ENCODE measurements around the gene NPIPA1.
"Not testable (repeated sequence)": the region's sequence is repeated elsewhere in the genome, so short reads cannot be mapped to it uniquely, and the experiment has no call there.

Gene NPIPA1

DNA sequence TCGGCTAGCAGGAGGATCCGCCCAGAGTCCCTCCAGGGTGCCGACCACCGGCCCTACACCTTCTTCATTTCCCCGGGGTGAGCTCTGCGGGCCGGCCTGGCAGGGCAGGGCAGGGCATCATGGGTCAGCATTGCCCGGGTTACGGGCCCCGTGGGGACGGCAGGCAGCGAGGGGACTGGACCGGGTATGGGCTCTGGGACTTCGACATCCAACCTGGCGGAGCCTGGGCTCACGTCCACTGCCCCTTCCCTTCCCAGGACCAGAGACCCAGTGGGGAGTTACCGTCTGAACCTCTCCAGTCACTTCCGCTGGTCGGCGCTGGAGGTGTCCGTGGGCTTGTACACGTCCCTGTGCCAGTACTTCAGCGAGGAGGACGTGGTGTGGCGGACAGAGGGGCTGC, 7.0 kb upstream of the NPIPA1 start:
- not testable (repeated sequence) for H3K27me3 ChIP-seq (ENCODE audit: insufficient read depth, low read depth); H3K36me3 ChIP-seq (ENCODE audit: insufficient read depth); H3K9ac ChIP-seq; H2AFZ ChIP-seq (ENCODE audit: low read depth); H3K79me2 ChIP-seq (ENCODE audit: insufficient read depth, low read depth); H4K20me1 ChIP-seq (ENCODE audit: insufficient read depth); H3K4me3 ChIP-seq (IDR thresholded peaks at IDR 0.05; ENCODE audit: insufficient read depth, low read depth, low read length); H3K4me1 ChIP-seq (ENCODE audit: low read depth, poor library complexity, severe bottlenecking); H3K4me2 ChIP-seq; H3K27ac ChIP-seq

DNA sequence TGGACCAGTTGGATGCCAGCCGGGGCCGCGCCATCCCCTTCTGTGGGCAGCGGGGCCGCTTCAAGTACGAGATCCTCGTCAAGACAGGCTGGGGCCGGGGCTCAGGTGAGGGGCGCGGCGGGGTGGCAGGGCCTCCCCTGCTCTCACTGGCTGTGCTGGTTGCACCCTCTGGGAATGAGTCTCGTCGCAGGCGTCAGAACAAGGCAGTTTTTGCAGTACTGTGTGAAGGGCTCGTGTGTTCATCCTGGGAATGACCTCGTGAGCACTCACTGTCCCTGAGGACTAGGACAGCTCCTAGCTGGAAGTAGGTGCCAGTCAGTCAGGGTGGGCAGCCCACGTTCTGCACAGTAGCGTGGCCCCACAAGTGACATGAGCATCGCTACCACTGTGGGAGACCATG, 6.3 kb upstream of the NPIPA1 start:
- not testable (repeated sequence) for H3K27me3 ChIP-seq (ENCODE audit: insufficient read depth, low read depth)

GRCh38 chr16:14932581-14933375, 4.5 kb upstream of the NPIPA1 start:
- H2AFZ ChIP-seq (ENCODE audit: low read depth); H3K4me1 ChIP-seq (ENCODE audit: low read depth, poor library complexity, severe bottlenecking); H3K9ac ChIP-seq; H3K4me2 ChIP-seq; H3K4me3 ChIP-seq (IDR thresholded peaks at IDR 0.05; ENCODE audit: insufficient read depth, low read depth, low read length); H3K27me3 ChIP-seq (ENCODE audit: insufficient read depth, low read depth); H3K27ac ChIP-seq; H3K79me2 ChIP-seq (ENCODE audit: insufficient read depth, low read depth); H3K36me3 ChIP-seq (ENCODE audit: insufficient read depth); H4K20me1 ChIP-seq (ENCODE audit: insufficient read depth): not testable (repeated sequence)

More for the DNA sequence above, 6.3 kb upstream of the NPIPA1 start:
- not testable (repeated sequence) for H3K79me2 ChIP-seq (ENCODE audit: insufficient read depth, low read depth); H3K27ac ChIP-seq; H3K9ac ChIP-seq; H2AFZ ChIP-seq (ENCODE audit: low read depth); H3K4me3 ChIP-seq (IDR thresholded peaks at IDR 0.05; ENCODE audit: insufficient read depth, low read depth, low read length); H3K4me2 ChIP-seq; H4K20me1 ChIP-seq (ENCODE audit: insufficient read depth); H3K36me3 ChIP-seq (ENCODE audit: insufficient read depth); H3K4me1 ChIP-seq (ENCODE audit: low read depth, poor library complexity, severe bottlenecking)

DNA sequence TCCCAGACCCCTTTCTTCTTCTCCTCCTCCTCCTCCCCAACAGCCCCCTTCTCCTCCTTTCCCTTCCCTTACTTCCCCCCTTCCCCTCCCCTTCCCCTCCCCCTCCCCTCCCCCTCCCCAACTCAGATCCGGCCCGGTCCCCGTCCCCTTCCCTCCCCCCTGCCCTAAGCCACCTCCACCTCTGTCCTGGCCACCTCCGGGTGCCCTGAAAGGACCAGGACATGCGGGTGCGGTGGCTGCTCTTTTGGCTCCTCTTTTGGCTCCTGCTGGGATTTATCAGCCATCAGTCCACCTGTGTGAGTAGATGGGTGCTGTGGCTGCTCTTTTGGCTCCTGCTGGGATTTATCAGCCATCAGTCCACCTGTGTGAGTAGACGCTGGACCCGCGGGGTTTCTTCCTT, 751 bp downstream of the NPIPA1 start:
- not testable (repeated sequence) for H3K4me2 ChIP-seq; H3K4me1 ChIP-seq (ENCODE audit: low read depth, poor library complexity, severe bottlenecking); H3K36me3 ChIP-seq (ENCODE audit: insufficient read depth); H3K27ac ChIP-seq; H3K27me3 ChIP-seq (ENCODE audit: insufficient read depth, low read depth); H2AFZ ChIP-seq (ENCODE audit: low read depth); H3K79me2 ChIP-seq (ENCODE audit: insufficient read depth, low read depth); H3K9ac ChIP-seq; H4K20me1 ChIP-seq (ENCODE audit: insufficient read depth); H3K4me3 ChIP-seq (IDR thresholded peaks at IDR 0.05; ENCODE audit: insufficient read depth, low read depth, low read length)

DNA sequence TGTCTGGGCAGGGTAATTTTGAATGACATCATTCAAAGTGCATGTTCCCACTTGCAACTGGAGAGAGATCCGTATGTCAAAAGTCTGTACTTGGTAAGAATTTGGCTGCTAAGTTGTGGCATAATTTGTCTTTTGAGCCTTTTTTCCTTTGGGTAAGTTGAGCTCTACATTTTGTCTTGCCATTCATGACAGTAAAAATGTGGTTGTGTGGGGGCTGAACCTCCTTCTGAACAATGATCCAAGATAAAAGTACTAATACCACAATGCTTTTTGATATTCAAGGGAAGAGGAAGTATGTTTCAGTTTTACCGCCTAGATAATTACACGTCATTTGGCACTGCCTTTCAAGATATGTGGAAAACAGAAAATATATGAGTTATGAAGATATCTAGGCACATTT, 5.4 kb downstream of the NPIPA1 start:
- not testable (repeated sequence) for H3K4me1 ChIP-seq (ENCODE audit: low read depth, poor library complexity, severe bottlenecking); H3K36me3 ChIP-seq (ENCODE audit: insufficient read depth); H3K4me2 ChIP-seq; H4K20me1 ChIP-seq (ENCODE audit: insufficient read depth); H3K79me2 ChIP-seq (ENCODE audit: insufficient read depth, low read depth); H3K4me3 ChIP-seq (IDR thresholded peaks at IDR 0.05; ENCODE audit: insufficient read depth, low read depth, low read length); H3K9ac ChIP-seq; H3K27me3 ChIP-seq (ENCODE audit: insufficient read depth, low read depth); H2AFZ ChIP-seq (ENCODE audit: low read depth); H3K27ac ChIP-seq

- no peaks in the 10 kb centered on the region for H3K4me1 ChIP-seq (ENCODE audit: low read depth, poor library complexity, severe bottlenecking)
Observed at GRCh38 chr16:14955546-14956231, 18.4 kb downstream of the NPIPA1 start.

More at GRCh38 chr16:14955546-14956231, 18.4 kb downstream of the NPIPA1 start:
- no peak overlapping the region for H2AFZ ChIP-seq (ENCODE audit: low read depth)
- H3K27ac ChIP-seq: no peak overlapping the region
- no peak overlapping the region for H3K9ac ChIP-seq
- no peak overlapping the region for H3K4me2 ChIP-seq
- H3K27me3 ChIP-seq (ENCODE audit: insufficient read depth, low read depth): no peaks in the 10 kb centered on the region
- TF ChIP-seq, protein P1, sequence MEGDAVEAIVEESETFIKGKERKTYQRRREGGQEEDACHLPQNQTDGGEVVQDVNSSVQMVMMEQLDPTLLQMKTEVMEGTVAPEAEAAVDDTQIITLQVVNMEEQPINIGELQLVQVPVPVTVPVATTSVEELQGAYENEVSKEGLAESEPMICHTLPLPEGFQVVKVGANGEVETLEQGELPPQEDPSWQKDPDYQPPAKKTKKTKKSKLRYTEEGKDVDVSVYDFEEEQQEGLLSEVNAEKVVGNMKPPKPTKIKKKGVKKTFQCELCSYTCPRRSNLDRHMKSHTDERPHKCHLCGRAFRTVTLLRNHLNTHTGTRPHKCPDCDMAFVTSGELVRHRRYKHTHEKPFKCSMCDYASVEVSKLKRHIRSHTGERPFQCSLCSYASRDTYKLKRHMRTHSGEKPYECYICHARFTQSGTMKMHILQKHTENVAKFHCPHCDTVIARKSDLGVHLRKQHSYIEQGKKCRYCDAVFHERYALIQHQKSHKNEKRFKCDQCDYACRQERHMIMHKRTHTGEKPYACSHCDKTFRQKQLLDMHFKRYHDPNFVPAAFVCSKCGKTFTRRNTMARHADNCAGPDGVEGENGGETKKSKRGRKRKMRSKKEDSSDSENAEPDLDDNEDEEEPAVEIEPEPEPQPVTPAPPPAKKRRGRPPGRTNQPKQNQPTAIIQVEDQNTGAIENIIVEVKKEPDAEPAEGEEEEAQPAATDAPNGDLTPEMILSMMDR (conservative IDR thresholded peaks at IDR 0.05; ENCODE audit: low read depth, low read length): no peak
- no peaks in the 10 kb centered on the region for H3K36me3 ChIP-seq (ENCODE audit: insufficient read depth)
- no peak overlapping the region for H3K4me3 ChIP-seq (IDR thresholded peaks at IDR 0.05; ENCODE audit: insufficient read depth, low read depth, low read length)
- no peaks in the 10 kb centered on the region for H4K20me1 ChIP-seq (ENCODE audit: insufficient read depth)
- H3K79me2 ChIP-seq (ENCODE audit: insufficient read depth, low read depth): no peaks in the 10 kb centered on the region

Measured in KMS-11 (cell line).